GM12878 (cell line): ENCODE results near the gene ATXN1L. TPM values are rescaled to one million over a fixed set of nuclear protein-coding genes. Genes with fewer than 3 reads are reported as not detected.

Source experiments
- BHLHE40 ChIP-seq, 2 experiments: fragments of 450-650 bp in 1 of 2; IDR thresholded peaks; 2 replicates each; pipeline ENCODE4 v1.6.1; 2011 to 2017; ENCODE audit warnings: low read depth in 2 of 2, borderline replicate concordance in 1 of 2, improper control_type of control experiment in 1 of 2, low read length in 1 of 2, mild to moderate bottlenecking in 1 of 2
- CREB1 ChIP-seq: IDR thresholded peaks from 2 replicates; pipeline ENCODE4 v1.6.1; 2012; ENCODE audit warnings: low read depth, mild to moderate bottlenecking, inconsistent platforms
- FOXK2 ChIP-seq: fragments of 450-650 bp; IDR thresholded peaks from 2 replicates; pipeline ENCODE4 v1.6.1; 2017; ENCODE audit warnings: mild to moderate bottlenecking, moderate library complexity
- HDGF ChIP-seq: fragments of 450-650 bp; IDR thresholded peaks from 2 replicates; pipeline ENCODE4 v1.6.1; 2016; ENCODE audit warnings: antibody characterized with exemption
- IRF4 ChIP-seq: IDR thresholded peaks from 2 replicates; pipeline ENCODE4 v1.6.1; 2011; ENCODE audit warnings: low read depth, low read length
- KDM1A ChIP-seq: fragments of 200-600 bp; sonication (generic); IDR thresholded peaks from 2 replicates; pipeline ENCODE4 v1.6.1; 2016; ENCODE audit warnings: borderline replicate concordance
- KLF5 ChIP-seq: fragments of 450-650 bp; IDR thresholded peaks from 2 replicates; pipeline ENCODE4 v1.6.1; 2014; ENCODE audit warnings: mild to moderate bottlenecking; ENCODE audit not compliant: partially characterized antibody
- MEF2A ChIP-seq: IDR thresholded peaks from 2 replicates; pipeline ENCODE4 v1.6.1; 2011; ENCODE audit warnings: low read depth, mild to moderate bottlenecking, low read length, moderate library complexity; ENCODE audit not compliant: insufficient read depth
- MEF2B ChIP-seq: fragments of 450-650 bp; IDR thresholded peaks from 2 replicates; pipeline ENCODE4 v1.6.1; 2018; ENCODE audit warnings: mild to moderate bottlenecking, moderate library complexity; ENCODE audit not compliant: partially characterized antibody, poor library complexity, severe bottlenecking
- MYC ChIP-seq: IDR thresholded peaks from 2 replicates; pipeline ENCODE4 v1.6.1; 2011; ENCODE audit warnings: mild to moderate bottlenecking, low read length, moderate library complexity, inconsistent platforms; ENCODE audit not compliant: insufficient read depth, insufficient replicate concordance, insufficient read length, severe bottlenecking
- NR2F1 ChIP-seq: fragments of 450-650 bp; conservative IDR thresholded peaks from 2 replicates; pipeline ENCODE4 v1.6.1; 2017; ENCODE audit warnings: mild to moderate bottlenecking
- PAX8 ChIP-seq: fragments of 450-650 bp; IDR thresholded peaks from 2 replicates; pipeline ENCODE4 v1.6.1; 2017; ENCODE audit warnings: mild to moderate bottlenecking, moderate library complexity
- RCOR1 ChIP-seq: conservative IDR thresholded peaks from 2 replicates; pipeline ENCODE4 v1.6.1; 2012; ENCODE audit warnings: low read depth, low read length, improper control_type of control experiment
- SIN3A ChIP-seq: IDR thresholded peaks from 2 replicates; pipeline ENCODE4 v1.6.1; 2012; ENCODE audit warnings: low read depth, low read length, improper control_type of control experiment
- WRNIP1 ChIP-seq: IDR thresholded peaks from 2 replicates; pipeline ENCODE4 v1.6.1; 2011; ENCODE audit warnings: low read depth, low read length, improper control_type of control experiment, borderline replicate concordance
- ZNF24 ChIP-seq: fragments of 450-650 bp; IDR thresholded peaks from 2 replicates; pipeline ENCODE4 v1.6.1; 2017; ENCODE audit warnings: antibody characterized with exemption, mild to moderate bottlenecking
- ZNF384 ChIP-seq: IDR thresholded peaks from 2 replicates; pipeline ENCODE4 v1.6.1; 2012; ENCODE audit warnings: low read depth, mild to moderate bottlenecking, low read length, improper control_type of control experiment, borderline replicate concordance
- polyA plus RNA-seq, 11 experiments: library from polyadenylated mRNA; depleted of rRNA in 4 of 11; unstranded in 6 of 11; stranded (reverse) in 5 of 11; fragments of >200 nt; fragmentation: Nextera tagmentation in 4 of 11; fragmentation: Illumina TruSeq in 1 of 11; extraction: Ambion mirVana in 4 of 11; extraction: Trizol in 1 of 11; gene quantifications; 1 replicate in 1 of 11; 2 replicates in 10 of 11; pipeline versions ENCODE4 v1.2.1 to v1.2.3, GENCODE V29; 2011 to 2016; ENCODE audit warnings: inconsistent platforms in 2 of 11, missing spikeins in 2 of 11, low read depth in 1 of 11
- total RNA-seq, 4 experiments: library from RNA; depleted of rRNA in 3 of 4; stranded (reverse); fragments of >200 nt in 3 of 4; fragmentation: Illumina TruSeq in 1 of 4; extraction: Trizol in 1 of 4; gene quantifications; 2 replicates each; pipeline versions ENCODE4 v1.2.1 to v1.2.3, GENCODE V29; 2013 to 2021
- TF ChIP-seq, protein P1 (sequence below): IDR thresholded peaks from 2 replicates; pipeline ENCODE4 v1.6.1; 2012; ENCODE audit warnings: low read length, inconsistent platforms
- TF ChIP-seq, protein P2 (sequence below): IDR thresholded peaks from 2 replicates; pipeline ENCODE4 v1.6.1; 2011; ENCODE audit warnings: mild to moderate bottlenecking, low read depth, low read length, moderate library complexity; ENCODE audit not compliant: insufficient replicate concordance
- TF ChIP-seq, protein P3 (sequence below): fragments of 450-650 bp; IDR thresholded peaks from 2 replicates; pipeline ENCODE4 v1.6.1; 2017; ENCODE audit warnings: antibody characterized with exemption, mild to moderate bottlenecking, moderate library complexity
- TF ChIP-seq, protein P4 (sequence below): fragments of 150-350 bp; IDR thresholded peaks from 2 replicates; pipeline ENCODE4 v1.6.1; 2014; ENCODE audit warnings: mild to moderate bottlenecking, low read depth, low read length

Gene ATXN1L
- total and polyA plus RNA-seq, 10 of the 15 experiments (the other 5 are each of a cell fraction or from before 2014, with no cell fraction given) = 1.8 to 14.6 (median 9.2) TPM

DNA sequence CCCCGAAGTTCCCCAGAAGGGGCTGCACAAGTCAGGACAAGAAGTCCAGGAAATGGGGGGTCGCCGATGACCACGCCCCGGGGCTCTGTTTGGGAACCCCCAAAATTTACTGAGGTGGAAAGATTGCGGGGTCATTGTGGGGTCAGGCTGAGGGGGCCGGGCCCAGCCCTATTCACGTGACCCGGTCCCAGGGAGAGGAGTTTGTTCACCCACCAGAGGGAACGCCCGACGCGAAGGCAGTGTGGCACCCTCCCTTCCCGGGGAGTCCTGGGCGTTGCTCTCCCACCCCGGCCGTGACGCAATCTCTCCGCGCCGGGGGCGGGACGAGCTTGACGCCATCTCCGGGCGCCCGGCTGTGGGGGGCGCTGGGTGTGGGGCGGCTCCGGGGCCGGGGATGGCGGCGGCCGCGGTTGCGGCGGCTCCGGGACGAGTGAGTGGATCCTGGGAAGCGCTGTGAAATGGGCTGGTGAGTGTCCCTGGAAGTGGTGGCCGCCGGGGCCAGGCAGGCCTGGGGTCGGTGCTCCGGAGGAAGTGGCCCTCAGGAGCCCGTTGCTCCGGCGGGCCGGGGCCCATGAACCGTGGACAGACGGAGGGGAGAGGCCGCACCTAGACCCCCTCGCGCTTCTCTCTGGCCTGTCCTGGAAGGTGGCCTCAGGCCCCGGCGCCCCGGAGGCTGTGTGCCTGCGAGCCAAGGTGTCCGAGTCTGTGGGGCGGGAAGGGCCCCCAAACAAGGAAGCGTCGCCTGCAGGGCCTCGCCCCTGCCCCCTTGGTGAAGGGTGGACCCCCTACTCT, at the start of gene ATXN1L (continued):
- TF ChIP-seq, protein P1, sequence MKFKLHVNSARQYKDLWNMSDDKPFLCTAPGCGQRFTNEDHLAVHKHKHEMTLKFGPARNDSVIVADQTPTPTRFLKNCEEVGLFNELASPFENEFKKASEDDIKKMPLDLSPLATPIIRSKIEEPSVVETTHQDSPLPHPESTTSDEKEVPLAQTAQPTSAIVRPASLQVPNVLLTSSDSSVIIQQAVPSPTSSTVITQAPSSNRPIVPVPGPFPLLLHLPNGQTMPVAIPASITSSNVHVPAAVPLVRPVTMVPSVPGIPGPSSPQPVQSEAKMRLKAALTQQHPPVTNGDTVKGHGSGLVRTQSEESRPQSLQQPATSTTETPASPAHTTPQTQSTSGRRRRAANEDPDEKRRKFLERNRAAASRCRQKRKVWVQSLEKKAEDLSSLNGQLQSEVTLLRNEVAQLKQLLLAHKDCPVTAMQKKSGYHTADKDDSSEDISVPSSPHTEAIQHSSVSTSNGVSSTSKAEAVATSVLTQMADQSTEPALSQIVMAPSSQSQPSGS = peak; percentile 36; the same call in 1 of the 2 replicates
- TF ChIP-seq KDM1A (no peak), HDGF (no peak), NR2F1 (peak; percentile 90), IRF4 (no peak), BHLHE40 (IDR thresholded peaks at IDR 0.05; ENCODE audit: borderline replicate concordance in 1 of 2, low read depth in 2 of 2, low read length in 1 of 2) (peak; percentile 96), MEF2A (0 out of 2 replicates have a peak, but pooled peaks have one; percentile 4), FOXK2 (no peak), WRNIP1 (no peak), ZNF384 (no peak), MYC (no peak), PAX8 (no peak), RCOR1 (no peak), CREB1 (peak; percentile 99), ZNF24 (0 out of 2 replicates have a peak, but pooled peaks have one; percentile 66), MEF2B (peak; percentile 38), SIN3A (peak; percentile 94), KLF5 (no peak)
- TF ChIP-seq, protein P2, sequence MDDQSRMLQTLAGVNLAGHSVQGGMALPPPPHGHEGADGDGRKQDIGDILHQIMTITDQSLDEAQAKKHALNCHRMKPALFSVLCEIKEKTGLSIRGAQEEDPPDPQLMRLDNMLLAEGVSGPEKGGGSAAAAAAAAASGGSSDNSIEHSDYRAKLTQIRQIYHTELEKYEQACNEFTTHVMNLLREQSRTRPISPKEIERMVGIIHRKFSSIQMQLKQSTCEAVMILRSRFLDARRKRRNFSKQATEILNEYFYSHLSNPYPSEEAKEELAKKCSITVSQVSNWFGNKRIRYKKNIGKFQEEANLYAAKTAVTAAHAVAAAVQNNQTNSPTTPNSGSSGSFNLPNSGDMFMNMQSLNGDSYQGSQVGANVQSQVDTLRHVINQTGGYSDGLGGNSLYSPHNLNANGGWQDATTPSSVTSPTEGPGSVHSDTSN = peak; percentile 27
- TF ChIP-seq, protein P3, sequence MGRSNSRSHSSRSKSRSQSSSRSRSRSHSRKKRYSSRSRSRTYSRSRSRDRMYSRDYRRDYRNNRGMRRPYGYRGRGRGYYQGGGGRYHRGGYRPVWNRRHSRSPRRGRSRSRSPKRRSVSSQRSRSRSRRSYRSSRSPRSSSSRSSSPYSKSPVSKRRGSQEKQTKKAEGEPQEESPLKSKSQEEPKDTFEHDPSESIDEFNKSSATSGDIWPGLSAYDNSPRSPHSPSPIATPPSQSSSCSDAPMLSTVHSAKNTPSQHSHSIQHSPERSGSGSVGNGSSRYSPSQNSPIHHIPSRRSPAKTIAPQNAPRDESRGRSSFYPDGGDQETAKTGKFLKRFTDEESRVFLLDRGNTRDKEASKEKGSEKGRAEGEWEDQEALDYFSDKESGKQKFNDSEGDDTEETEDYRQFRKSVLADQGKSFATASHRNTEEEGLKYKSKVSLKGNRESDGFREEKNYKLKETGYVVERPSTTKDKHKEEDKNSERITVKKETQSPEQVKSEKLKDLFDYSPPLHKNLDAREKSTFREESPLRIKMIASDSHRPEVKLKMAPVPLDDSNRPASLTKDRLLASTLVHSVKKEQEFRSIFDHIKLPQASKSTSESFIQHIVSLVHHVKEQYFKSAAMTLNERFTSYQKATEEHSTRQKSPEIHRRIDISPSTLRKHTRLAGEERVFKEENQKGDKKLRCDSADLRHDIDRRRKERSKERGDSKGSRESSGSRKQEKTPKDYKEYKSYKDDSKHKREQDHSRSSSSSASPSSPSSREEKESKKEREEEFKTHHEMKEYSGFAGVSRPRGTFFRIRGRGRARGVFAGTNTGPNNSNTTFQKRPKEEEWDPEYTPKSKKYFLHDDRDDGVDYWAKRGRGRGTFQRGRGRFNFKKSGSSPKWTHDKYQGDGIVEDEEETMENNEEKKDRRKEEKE = no peak
- TF ChIP-seq, protein P4, sequence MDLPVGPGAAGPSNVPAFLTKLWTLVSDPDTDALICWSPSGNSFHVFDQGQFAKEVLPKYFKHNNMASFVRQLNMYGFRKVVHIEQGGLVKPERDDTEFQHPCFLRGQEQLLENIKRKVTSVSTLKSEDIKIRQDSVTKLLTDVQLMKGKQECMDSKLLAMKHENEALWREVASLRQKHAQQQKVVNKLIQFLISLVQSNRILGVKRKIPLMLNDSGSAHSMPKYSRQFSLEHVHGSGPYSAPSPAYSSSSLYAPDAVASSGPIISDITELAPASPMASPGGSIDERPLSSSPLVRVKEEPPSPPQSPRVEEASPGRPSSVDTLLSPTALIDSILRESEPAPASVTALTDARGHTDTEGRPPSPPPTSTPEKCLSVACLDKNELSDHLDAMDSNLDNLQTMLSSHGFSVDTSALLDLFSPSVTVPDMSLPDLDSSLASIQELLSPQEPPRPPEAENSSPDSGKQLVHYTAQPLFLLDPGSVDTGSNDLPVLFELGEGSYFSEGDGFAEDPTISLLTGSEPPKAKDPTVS = no peak
